HepG2 (cell line): Measurements from ENCODE around the gene SRSF7.
"Not testable (repeated sequence)": the region's sequence is repeated elsewhere in the genome, so short reads cannot be mapped to it uniquely, and the experiment has no call there.

Experiments used
- CSRNP2 ChIP-seq: sonication (generic); formaldehyde crosslinking; conservative IDR thresholded peaks from 2 replicates; pipeline ENCODE4 v1.8.0; 2022; ENCODE audit warnings: low read depth, missing genetic modification reagents
- CTCF ChIP-seq: sonication (generic); formaldehyde crosslinking; IDR thresholded peaks from 2 replicates; pipeline ENCODE4 v1.5.0; 2020; ENCODE audit warnings: mild to moderate bottlenecking, missing genetic modification reagents, moderate library complexity
- KAT8 ChIP-seq: IDR thresholded peaks from 2 replicates; pipeline ENCODE4 v1.6.1; 2016; ENCODE audit warnings: missing genetic modification reagents, missing compliant biosample characterization
- MAFK ChIP-seq, 2 experiments: IDR thresholded peaks in 1 of 2; conservative IDR thresholded peaks in 1 of 2; 2 replicates each; pipeline ENCODE4 v1.6.1; 2011; ENCODE audit warnings: improper control_type of control experiment in 2 of 2, low read length in 2 of 2
- MEIS2 ChIP-seq: sonication (generic); formaldehyde crosslinking; IDR thresholded peaks from 2 replicates; pipeline ENCODE4 v1.9.0; 2021; ENCODE audit warnings: mild to moderate bottlenecking, missing genetic modification reagents
- SIN3A ChIP-seq: IDR thresholded peaks from 2 replicates; pipeline ENCODE4 v1.6.1; 2011; ENCODE audit warnings: low read depth, mild to moderate bottlenecking, control low read depth, low read length, borderline replicate concordance
- SMC3 ChIP-seq: IDR thresholded peaks from 2 replicates; pipeline ENCODE4 v1.6.1; 2011; ENCODE audit warnings: low read length, improper control_type of control experiment
- SP1 ChIP-seq, 2 experiments: fragments of 450-650 bp in 1 of 2; sonication (generic) in 1 of 2; formaldehyde crosslinking in 1 of 2; IDR thresholded peaks; 2 replicates each; pipeline versions ENCODE4 v1.4.0 to v1.6.1; 2016 to 2020; ENCODE audit warnings: missing genetic modification reagents in 1 of 2
- TFDP2 ChIP-seq: sonication (generic); formaldehyde crosslinking; IDR thresholded peaks from 2 replicates; pipeline ENCODE4 v1.4.0; 2020; ENCODE audit warnings: missing genetic modification reagents
- THAP7 ChIP-seq: sonication (generic); formaldehyde crosslinking; IDR thresholded peaks from 2 replicates; pipeline ENCODE4 v1.8.1; 2023; ENCODE audit warnings: mild to moderate bottlenecking, missing genetic modification reagents
- ZNF274 ChIP-seq: sonication (generic); formaldehyde crosslinking; IDR thresholded peaks from 2 replicates; pipeline ENCODE4 v1.5.1; 2020; ENCODE audit warnings: mild to moderate bottlenecking, missing genetic modification reagents
- ZNF598 ChIP-seq: sonication (generic); formaldehyde crosslinking; IDR thresholded peaks from 2 replicates; pipeline ENCODE4 v1.5.1; 2020; ENCODE audit warnings: mild to moderate bottlenecking, missing genetic modification reagents, borderline replicate concordance

GRCh38 chr2:38714941-38715340, 36.2 kb downstream of the SRSF7 start:
- not testable (repeated sequence) for TF ChIP-seq CSRNP2 (CRISPR knock-in tag); MAFK (conservative IDR thresholded peaks at IDR 0.05 in 1 of 2, IDR thresholded peaks at IDR 0.05 in 1 of 2; ENCODE audit: low read length in 2 of 2); TFDP2; CTCF (CRISPR knock-in tag); MEIS2; SMC3; ZNF274 (CRISPR knock-in tag); THAP7 (CRISPR knock-in tag); ZNF598 (CRISPR knock-in tag); SIN3A; KAT8 (CRISPR knock-in tag); SP1 (IDR thresholded peaks at IDR 0.05); SP1 (CRISPR knock-in tag; IDR thresholded peaks at IDR 0.05)
